ENCODE measurements around the gene RPL18. TPM values are rescaled to one million over a fixed set of nuclear protein-coding genes. Genes with fewer than 3 reads are reported as not detected.

Gene RPL18
- total RNA-seq, 1 donor from 2014 or later, result 1,668 TPM

GRCh38 chr19:48613024-48613851, 5.7 kb downstream of the RPL18 start:
- no peak for ATAC-seq

- ATAC-seq, result no peak
These were observed 7.1 kb downstream of the RPL18 start for GRCh38 chr19:48611872-48612271.

GRCh38 chr19:48609571-48610108, 9.3 kb downstream of the RPL18 start:
- no peak for ATAC-seq

- peak; percentile 31 for ATAC-seq
These were observed 10.1 kb downstream of the RPL18 start for GRCh38 chr19:48608798-48609263.

- ATAC-seq, result peak; percentile 1
These were observed 11.6 kb downstream of the RPL18 start for GRCh38 chr19:48607359-48607755.

GRCh38 chr19:48606463-48607358, 12.3 kb downstream of the RPL18 start, which contains the start of gene SPACA4:
SPACA4 (plus strand) TSS chr19:48606742; CDS start chr19:48606979, 237 bp downstream.
- ATAC-seq, result peak; percentile 15

- peak; percentile 5 for ATAC-seq
These were observed 15.1 kb downstream of the RPL18 start for GRCh38 chr19:48603850-48604249.

- no peak for ATAC-seq
These were observed 15.5 kb downstream of the RPL18 start for GRCh38 chr19:48603449-48603848.

GRCh38 chr19:48603001-48603400, 16.0 kb downstream of the RPL18 start:
- no peak for ATAC-seq

- no peak for ATAC-seq
These were observed 18.1 kb downstream of the RPL18 start for GRCh38 chr19:48600679-48601417.

GRCh38 chr19:48598996-48599700, 19.8 kb downstream of the RPL18 start:
- ATAC-seq, result peak; percentile 1

GRCh38 chr19:48596679-48597465, 22.1 kb downstream of the RPL18 start:
- peak; percentile 20 for ATAC-seq

- peak; percentile 3 for ATAC-seq
These were observed 22.7 kb downstream of the RPL18 start for GRCh38 chr19:48596237-48596636.

- ATAC-seq, result peak; percentile 14
These were observed 23.1 kb downstream of the RPL18 start for GRCh38 chr19:48595833-48596232.

GRCh38 chr19:48595171-48595570, 23.8 kb downstream of the RPL18 start:
- no peak for ATAC-seq

GRCh38 chr19:48591021-48591420, 28.0 kb downstream of the RPL18 start:
- no peak for ATAC-seq

- ATAC-seq, result peak; percentile 88
These were observed 30.1 kb downstream of the RPL18 start for GRCh38 chr19:48588670-48589401.

GRCh38 chr19:48587387-48587786, 31.6 kb downstream of the RPL18 start:
- ATAC-seq, result no peak

- ATAC-seq, result peak; percentile 49
These were observed 36.8 kb downstream of the RPL18 start for GRCh38 chr19:48582168-48582567.

- no peak for ATAC-seq
These were observed 40.1 kb downstream of the RPL18 start for GRCh38 chr19:48578891-48579290.
